ENCODE measurements around the gene EPC1. TPM values are rescaled to one million over a fixed set of nuclear protein-coding genes. Genes with fewer than 3 reads are reported as not detected.

The EPC1 gene
- total RNA-seq, 2 donors from 2014 or later: 40.2 to 48.5 TPM

- H3K4me3 ChIP-seq: no peak overlapping the region
- H3K36me3 ChIP-seq: no peaks in the 10 kb centered on the region
- H3K27me3 ChIP-seq (replicated peaks; ENCODE audit: insufficient read depth): no peaks in the 10 kb centered on the region
- no peaks in the 10 kb centered on the region for H3K9me3 ChIP-seq
- DNase-seq (ENCODE audit: low spot score): no peak
- H3K27ac ChIP-seq: no peak overlapping the region
- ATAC-seq (ENCODE audit: insufficient number of reproducible peaks, low FRiP score, low read depth): no peak
- TF ChIP-seq, protein P1, sequence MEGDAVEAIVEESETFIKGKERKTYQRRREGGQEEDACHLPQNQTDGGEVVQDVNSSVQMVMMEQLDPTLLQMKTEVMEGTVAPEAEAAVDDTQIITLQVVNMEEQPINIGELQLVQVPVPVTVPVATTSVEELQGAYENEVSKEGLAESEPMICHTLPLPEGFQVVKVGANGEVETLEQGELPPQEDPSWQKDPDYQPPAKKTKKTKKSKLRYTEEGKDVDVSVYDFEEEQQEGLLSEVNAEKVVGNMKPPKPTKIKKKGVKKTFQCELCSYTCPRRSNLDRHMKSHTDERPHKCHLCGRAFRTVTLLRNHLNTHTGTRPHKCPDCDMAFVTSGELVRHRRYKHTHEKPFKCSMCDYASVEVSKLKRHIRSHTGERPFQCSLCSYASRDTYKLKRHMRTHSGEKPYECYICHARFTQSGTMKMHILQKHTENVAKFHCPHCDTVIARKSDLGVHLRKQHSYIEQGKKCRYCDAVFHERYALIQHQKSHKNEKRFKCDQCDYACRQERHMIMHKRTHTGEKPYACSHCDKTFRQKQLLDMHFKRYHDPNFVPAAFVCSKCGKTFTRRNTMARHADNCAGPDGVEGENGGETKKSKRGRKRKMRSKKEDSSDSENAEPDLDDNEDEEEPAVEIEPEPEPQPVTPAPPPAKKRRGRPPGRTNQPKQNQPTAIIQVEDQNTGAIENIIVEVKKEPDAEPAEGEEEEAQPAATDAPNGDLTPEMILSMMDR (IDR thresholded peaks at IDR 0.05): no peak
- H3K4me1 ChIP-seq (ENCODE audit: control insufficient read depth in 1 of 2, low read depth in 2 of 2): peaks cover 74 to 93% of the 10 kb centered on the region in 2 donors
Observed at GRCh38 chr10:32340596-32341180, 6.3 kb downstream of the EPC1 start.

GRCh38 chr10:32338262-32338661 lies 8.7 kb downstream of the EPC1 start:
- no peaks in the 10 kb centered on the region for H3K27me3 ChIP-seq (replicated peaks; ENCODE audit: insufficient read depth)
- no peak for DNase-seq (ENCODE audit: low spot score)

DNA sequence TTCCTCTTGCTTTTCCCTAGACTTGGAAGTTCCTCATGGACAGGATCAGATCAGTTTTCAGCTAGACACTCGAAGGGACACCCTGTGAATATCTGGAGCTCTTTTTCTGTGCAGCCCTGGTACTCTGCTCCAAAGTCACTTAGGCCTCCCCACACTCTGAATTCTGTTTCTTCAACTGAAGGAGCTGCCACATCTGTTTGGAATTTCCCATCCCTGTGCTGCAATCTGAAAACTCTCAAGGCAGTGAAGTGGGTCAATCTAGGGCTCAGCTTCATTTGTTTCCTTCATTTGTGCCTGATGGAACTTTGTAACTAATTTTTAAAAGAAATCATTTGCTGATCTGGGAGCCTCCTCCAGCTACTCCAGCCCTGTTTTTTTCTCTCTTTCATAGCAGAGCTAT lies 9.6 kb downstream of the EPC1 start:
- Histone ChIP-seq H3K4me1 (ENCODE audit: control insufficient read depth in 1 of 2, low read depth in 2 of 2) (peaks cover 62 to 94% of the 10 kb centered on the region in 2 donors), H3K4me3 (no peak overlapping the region), H3K9me3 (no peaks in the 10 kb centered on the region), H3K27me3 (replicated peaks; ENCODE audit: insufficient read depth) (no peaks in the 10 kb centered on the region), H3K36me3 (no peaks in the 10 kb centered on the region), H3K27ac (no peak overlapping the region)
- ATAC-seq (ENCODE audit: insufficient number of reproducible peaks, low FRiP score, low read depth): no peak
- no peak for DNase-seq (ENCODE audit: low spot score)
- TF ChIP-seq, protein P1 (IDR thresholded peaks at IDR 0.05): no peak

More at GRCh38 chr10:32338262-32338661, 8.7 kb downstream of the EPC1 start:
- TF ChIP-seq, protein P1 (IDR thresholded peaks at IDR 0.05): no peak
- Histone ChIP-seq H3K4me1 (ENCODE audit: control insufficient read depth in 1 of 2, low read depth in 2 of 2) (peaks cover 65 to 93% of the 10 kb centered on the region in 2 donors), H3K9me3 (no peaks in the 10 kb centered on the region), H3K36me3 (no peaks in the 10 kb centered on the region), H3K27ac (no peak overlapping the region), H3K4me3 (no peak overlapping the region)
- ATAC-seq (ENCODE audit: insufficient number of reproducible peaks, low FRiP score, low read depth): no peak

DNA sequence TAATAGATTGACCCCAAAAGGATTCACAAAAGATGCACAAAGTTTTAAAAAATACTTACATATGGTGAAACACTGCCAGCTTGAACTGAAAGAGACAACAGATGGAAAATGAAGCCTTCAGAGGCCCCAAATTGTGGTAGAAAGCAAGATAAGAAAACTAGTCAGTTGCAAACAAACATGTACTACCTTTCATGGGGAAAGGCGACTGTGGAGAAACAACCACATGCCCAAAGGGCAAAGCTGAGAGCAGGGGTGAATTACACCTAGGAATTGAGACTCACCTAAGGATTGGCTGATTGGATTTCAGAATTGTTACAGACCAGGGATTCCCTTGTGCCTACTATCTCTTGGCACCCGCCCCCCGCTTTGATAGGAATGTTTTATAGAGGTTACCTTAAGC lies 13.1 kb downstream of the EPC1 start:
- Histone ChIP-seq H3K4me1 (ENCODE audit: control insufficient read depth in 1 of 2, low read depth in 2 of 2) (peaks cover 55 to 92% of the 10 kb centered on the region in 2 donors), H3K4me3 (no peak overlapping the region), H3K27me3 (replicated peaks; ENCODE audit: insufficient read depth) (no peaks in the 10 kb centered on the region), H3K27ac (no peak overlapping the region), H3K9me3 (no peaks in the 10 kb centered on the region), H3K36me3 (no peaks in the 10 kb centered on the region)
- DNase-seq (ENCODE audit: low spot score) (no peak), ATAC-seq (ENCODE audit: insufficient number of reproducible peaks, low FRiP score, low read depth) (no peak)
- TF ChIP-seq, protein P1 (IDR thresholded peaks at IDR 0.05): no peak

GRCh38 chr10:32332299-32332750 lies 14.6 kb downstream of the EPC1 start:
- TF ChIP-seq, protein P1 (IDR thresholded peaks at IDR 0.05): no peak
- no peaks in the 10 kb centered on the region for H3K9me3 ChIP-seq
- no peak overlapping the region for H3K27ac ChIP-seq
- ATAC-seq (ENCODE audit: insufficient number of reproducible peaks, low FRiP score, low read depth): no peak
- H3K4me3 ChIP-seq: no peak overlapping the region
- no peak for DNase-seq (ENCODE audit: low spot score)
- peaks cover 56 to 94% of the 10 kb centered on the region in 2 donors for H3K4me1 ChIP-seq (ENCODE audit: control insufficient read depth in 1 of 2, low read depth in 2 of 2)
- no peaks in the 10 kb centered on the region for H3K27me3 ChIP-seq (replicated peaks; ENCODE audit: insufficient read depth)
- H3K36me3 ChIP-seq: no peaks in the 10 kb centered on the region

All from thoracic aorta (tissue), 2 donors.